SK-N-SH treated with all-trans-retinoic acid at 6 μM for 48 hours (cell line): ENCODE measurements around the gene PPP1R14D.

Experiments
- BACH2 ChIP-seq: fragments of 250-450 bp; sonication (Bioruptor Pico); IDR thresholded peaks from 2 replicates; pipeline ENCODE4 v1.9.0; 2021; ENCODE audit warnings: mild to moderate bottlenecking, borderline replicate concordance
- CREB5 ChIP-seq: fragments of 250-450 bp; sonication (Bioruptor Pico); IDR thresholded peaks from 2 replicates; pipeline ENCODE4 v1.5.1; 2020; ENCODE audit warnings: low read depth, mild to moderate bottlenecking, moderate library complexity
- GLIS3 ChIP-seq: fragments of 250-450 bp; sonication (Bioruptor Pico); IDR thresholded peaks from 2 replicates; pipeline ENCODE4 v1.5.0; 2020; ENCODE audit warnings: mild to moderate bottlenecking, moderate library complexity
- ISL1 ChIP-seq: fragments of 250-450 bp; sonication (Bioruptor Pico); IDR thresholded peaks from 2 replicates; pipeline ENCODE4 v2.1.2; 2022; ENCODE audit warnings: mild to moderate bottlenecking, moderate library complexity
- POU6F1 ChIP-seq: fragments of 250-450 bp; sonication (Bioruptor Pico); IDR thresholded peaks from 2 replicates; pipeline ENCODE4 v1.8.0; 2021; ENCODE audit warnings: low read depth, mild to moderate bottlenecking, moderate library complexity, borderline replicate concordance
- ZC3H10 ChIP-seq: fragments of 250-450 bp; sonication (Bioruptor Pico); IDR thresholded peaks from 2 replicates; pipeline ENCODE4 v1.5.1; 2021; ENCODE audit warnings: mild to moderate bottlenecking, moderate library complexity
- ZNF8 ChIP-seq: fragments of 450-650 bp; formaldehyde crosslinking; IDR thresholded peaks from 2 replicates; pipeline ENCODE4 v1.5.0; 2020; ENCODE audit warnings: mild to moderate bottlenecking, moderate library complexity
- TF ChIP-seq, protein P1 (sequence below): fragments of 250-450 bp; sonication (Bioruptor Pico); IDR thresholded peaks from 2 replicates; pipeline ENCODE4 v1.5.0; 2020; ENCODE audit warnings: mild to moderate bottlenecking, moderate library complexity
- TF ChIP-seq, protein P2 (sequence below): fragments of 250-450 bp; sonication (Bioruptor Pico); IDR thresholded peaks from 2 replicates; pipeline ENCODE4 v1.8.0; 2020; ENCODE audit warnings: mild to moderate bottlenecking, moderate library complexity, borderline replicate concordance

- TF ChIP-seq GLIS3: no peak
- TF ChIP-seq POU6F1 (CRISPR knock-in tag): no peak
- no peak for TF ChIP-seq ZC3H10 (CRISPR knock-in tag)
- TF ChIP-seq ISL1 (CRISPR knock-in tag): no peak
- TF ChIP-seq, protein P1, sequence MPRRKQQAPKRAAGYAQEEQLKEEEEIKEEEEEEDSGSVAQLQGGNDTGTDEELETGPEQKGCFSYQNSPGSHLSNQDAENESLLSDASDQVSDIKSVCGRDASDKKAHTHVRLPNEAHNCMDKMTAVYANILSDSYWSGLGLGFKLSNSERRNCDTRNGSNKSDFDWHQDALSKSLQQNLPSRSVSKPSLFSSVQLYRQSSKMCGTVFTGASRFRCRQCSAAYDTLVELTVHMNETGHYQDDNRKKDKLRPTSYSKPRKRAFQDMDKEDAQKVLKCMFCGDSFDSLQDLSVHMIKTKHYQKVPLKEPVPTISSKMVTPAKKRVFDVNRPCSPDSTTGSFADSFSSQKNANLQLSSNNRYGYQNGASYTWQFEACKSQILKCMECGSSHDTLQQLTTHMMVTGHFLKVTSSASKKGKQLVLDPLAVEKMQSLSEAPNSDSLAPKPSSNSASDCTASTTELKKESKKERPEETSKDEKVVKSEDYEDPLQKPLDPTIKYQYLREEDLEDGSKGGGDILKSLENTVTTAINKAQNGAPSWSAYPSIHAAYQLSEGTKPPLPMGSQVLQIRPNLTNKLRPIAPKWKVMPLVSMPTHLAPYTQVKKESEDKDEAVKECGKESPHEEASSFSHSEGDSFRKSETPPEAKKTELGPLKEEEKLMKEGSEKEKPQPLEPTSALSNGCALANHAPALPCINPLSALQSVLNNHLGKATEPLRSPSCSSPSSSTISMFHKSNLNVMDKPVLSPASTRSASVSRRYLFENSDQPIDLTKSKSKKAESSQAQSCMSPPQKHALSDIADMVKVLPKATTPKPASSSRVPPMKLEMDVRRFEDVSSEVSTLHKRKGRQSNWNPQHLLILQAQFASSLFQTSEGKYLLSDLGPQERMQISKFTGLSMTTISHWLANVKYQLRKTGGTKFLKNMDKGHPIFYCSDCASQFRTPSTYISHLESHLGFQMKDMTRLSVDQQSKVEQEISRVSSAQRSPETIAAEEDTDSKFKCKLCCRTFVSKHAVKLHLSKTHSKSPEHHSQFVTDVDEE (CRISPR knock-in tag): no peak
- no peak for TF ChIP-seq BACH2 (CRISPR knock-in tag)
- TF ChIP-seq CREB5 (CRISPR knock-in tag): no peak
- TF ChIP-seq, protein P2, sequence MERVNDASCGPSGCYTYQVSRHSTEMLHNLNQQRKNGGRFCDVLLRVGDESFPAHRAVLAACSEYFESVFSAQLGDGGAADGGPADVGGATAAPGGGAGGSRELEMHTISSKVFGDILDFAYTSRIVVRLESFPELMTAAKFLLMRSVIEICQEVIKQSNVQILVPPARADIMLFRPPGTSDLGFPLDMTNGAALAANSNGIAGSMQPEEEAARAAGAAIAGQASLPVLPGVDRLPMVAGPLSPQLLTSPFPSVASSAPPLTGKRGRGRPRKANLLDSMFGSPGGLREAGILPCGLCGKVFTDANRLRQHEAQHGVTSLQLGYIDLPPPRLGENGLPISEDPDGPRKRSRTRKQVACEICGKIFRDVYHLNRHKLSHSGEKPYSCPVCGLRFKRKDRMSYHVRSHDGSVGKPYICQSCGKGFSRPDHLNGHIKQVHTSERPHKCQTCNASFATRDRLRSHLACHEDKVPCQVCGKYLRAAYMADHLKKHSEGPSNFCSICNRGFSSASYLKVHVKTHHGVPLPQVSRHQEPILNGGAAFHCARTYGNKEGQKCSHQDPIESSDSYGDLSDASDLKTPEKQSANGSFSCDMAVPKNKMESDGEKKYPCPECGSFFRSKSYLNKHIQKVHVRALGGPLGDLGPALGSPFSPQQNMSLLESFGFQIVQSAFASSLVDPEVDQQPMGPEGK (CRISPR knock-in tag): no peak
- TF ChIP-seq ZNF8 (CRISPR knock-in tag): no peak
These were observed 19.6 kb downstream of the PPP1R14D start for GRCh38 chr15:40808861-40809450.
